Loucy (cell line): ENCODE measurements around the gene SERINC2.

Experiments
- EZH2phosphoT487 ChIP-seq: fragments of 200-600 bp; IDR thresholded peaks from 2 replicates; pipeline ENCODE4 v1.6.1; 2018; ENCODE audit warnings: antibody characterized with exemption, mild to moderate bottlenecking, moderate library complexity, borderline replicate concordance
- TF ChIP-seq, protein P1 (sequence below): fragments of 200-600 bp; sonication (generic); conservative IDR thresholded peaks from 2 replicates; pipeline ENCODE4 v1.5.1; 2014; ENCODE audit warnings: mild to moderate bottlenecking, antibody characterized with exemption, low read length

DNA sequence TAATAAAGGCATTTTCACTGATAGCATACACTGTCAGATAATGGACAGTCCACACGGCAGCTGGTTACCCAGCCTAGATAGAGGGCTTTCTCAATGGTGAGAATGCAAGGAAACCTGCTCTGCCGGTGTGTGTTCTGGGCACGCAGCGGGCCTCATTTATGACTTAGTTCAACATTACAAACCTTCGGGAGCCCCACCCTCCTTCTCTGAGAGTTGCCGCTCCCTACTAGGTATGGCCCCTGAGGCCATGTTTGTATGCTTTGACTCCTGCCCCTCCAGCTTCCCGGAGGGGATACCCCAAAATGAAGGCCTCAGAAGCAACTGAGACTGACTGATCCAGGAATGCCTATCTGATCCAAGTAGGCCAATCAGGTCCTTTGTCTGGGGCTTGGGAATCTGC lies 22.9 kb upstream of the SERINC2 start:
- TF ChIP-seq, protein P1, sequence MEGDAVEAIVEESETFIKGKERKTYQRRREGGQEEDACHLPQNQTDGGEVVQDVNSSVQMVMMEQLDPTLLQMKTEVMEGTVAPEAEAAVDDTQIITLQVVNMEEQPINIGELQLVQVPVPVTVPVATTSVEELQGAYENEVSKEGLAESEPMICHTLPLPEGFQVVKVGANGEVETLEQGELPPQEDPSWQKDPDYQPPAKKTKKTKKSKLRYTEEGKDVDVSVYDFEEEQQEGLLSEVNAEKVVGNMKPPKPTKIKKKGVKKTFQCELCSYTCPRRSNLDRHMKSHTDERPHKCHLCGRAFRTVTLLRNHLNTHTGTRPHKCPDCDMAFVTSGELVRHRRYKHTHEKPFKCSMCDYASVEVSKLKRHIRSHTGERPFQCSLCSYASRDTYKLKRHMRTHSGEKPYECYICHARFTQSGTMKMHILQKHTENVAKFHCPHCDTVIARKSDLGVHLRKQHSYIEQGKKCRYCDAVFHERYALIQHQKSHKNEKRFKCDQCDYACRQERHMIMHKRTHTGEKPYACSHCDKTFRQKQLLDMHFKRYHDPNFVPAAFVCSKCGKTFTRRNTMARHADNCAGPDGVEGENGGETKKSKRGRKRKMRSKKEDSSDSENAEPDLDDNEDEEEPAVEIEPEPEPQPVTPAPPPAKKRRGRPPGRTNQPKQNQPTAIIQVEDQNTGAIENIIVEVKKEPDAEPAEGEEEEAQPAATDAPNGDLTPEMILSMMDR = no peak
- no peak for TF ChIP-seq EZH2phosphoT487
